ENCODE data around the gene MMP21. TPM values are rescaled to one million over a fixed set of nuclear protein-coding genes. Genes with fewer than 3 reads are reported as not detected.

Gene MMP21
- total and polyA plus RNA-seq, 10 of the 15 experiments (the other 5 are each of a cell fraction or from before 2014, with no cell fraction given), result 0.08 to 0.24 TPM; not detected in 8

DNA sequence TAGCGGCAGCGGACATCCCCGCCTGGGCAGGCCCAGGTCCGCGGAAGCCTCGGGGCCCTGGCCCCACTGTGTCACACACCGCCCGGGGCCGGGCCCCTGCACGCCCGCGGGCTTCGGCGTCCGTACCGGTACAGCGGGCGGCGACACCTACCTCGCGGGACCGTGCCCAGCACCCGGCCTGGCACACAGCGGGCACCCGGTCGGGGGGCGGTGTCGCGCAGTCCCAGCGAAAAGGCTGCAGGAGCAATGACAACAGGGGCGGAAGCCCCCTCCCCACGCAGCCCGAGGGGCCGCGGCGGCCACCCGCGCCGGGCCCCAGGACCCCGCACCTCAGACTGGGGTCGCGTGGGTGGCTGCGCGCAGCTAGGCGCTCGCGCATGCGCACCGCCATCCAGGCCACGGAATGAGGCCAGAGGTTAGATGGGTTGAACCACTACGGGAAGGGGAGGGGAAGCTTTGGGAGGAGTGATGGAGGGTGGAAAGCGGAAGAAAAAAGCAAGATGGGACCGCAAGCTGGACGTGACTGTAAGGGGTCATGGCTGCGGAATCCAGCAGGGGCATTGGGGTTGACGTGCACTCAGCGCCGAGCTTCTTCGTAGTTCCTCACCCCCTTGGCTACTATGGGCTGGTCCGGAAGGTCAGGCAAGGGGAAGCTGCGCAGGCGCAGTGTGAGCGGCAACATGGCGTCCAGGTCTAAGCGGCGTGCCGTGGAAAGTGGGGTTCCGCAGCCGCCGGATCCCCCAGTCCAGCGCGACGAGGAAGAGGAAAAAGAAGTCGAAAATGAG is 47.4 kb upstream of the MMP21 start, which contains the start of the genes BCCIP and UROS:
Gene BCCIP (plus strand): TSS at position 669 of the 785 bp plus-strand sequence. CDS start 12 bp downstream, at position 681.
Gene UROS (minus strand): TSS at position 381 of the 785 bp plus-strand sequence. CDS start 6,759 bp downstream, outside the sequence.
- CTCF ChIA-PET, result interaction anchor here (1.0 to 1.5 kb wide), 6 partner anchors 12 to 46 kb away, joined by 3 to 5 read pairs (median 4); no protein-coding TSS in a partner anchor
- DNase-seq (ENCODE audit: low read depth, low spot score) (peak; percentile 87), ATAC-seq (peak; percentile 80), FAIRE-seq (peak; percentile 78)
- H3K4me2 ChIP-seq (ENCODE audit: control insufficient read depth, insufficient read depth), result peak within 1 kb of the TSS; percentile 86
- no peaks in the 10 kb centered on the region for H4K20me1 ChIP-seq (ENCODE audit: control insufficient read depth, insufficient read depth)
- H3K27me3 ChIP-seq (replicated peaks in 1 of 2; ENCODE audit: control insufficient read depth in 2 of 2, insufficient read depth in 2 of 2, low read length in 1 of 2), result no peaks in the 10 kb centered on the region
- in situ Hi-C loops (cut with MboI) (no loop called here), intact Hi-C loops (cut with micrococcal nuclease; ENCODE audit: unreplicated experiment) (loop anchor here (1.0 to 5.0 kb wide), 2 partner anchors 41 to 103 kb away; no protein-coding TSS in a partner anchor)
- H3K4me1 ChIP-seq (ENCODE audit: control insufficient read depth, insufficient read depth, low read length), result peaks cover 9% of the 10 kb centered on the region; the same call in 1 of the 2 replicates
- SMC1A ChIA-PET (ENCODE audit: uncharacterized antibody, unreplicated experiment), result interaction anchor here (0.7 to 0.8 kb wide), 2 partner anchors 26 to 39 kb away, joined by 3 read pairs; no protein-coding TSS in a partner anchor
- H3K36me3 ChIP-seq (ENCODE audit: control insufficient read depth in 2 of 2, insufficient read depth in 2 of 2, low read length in 1 of 2), result peaks cover 0 to 2% of the 10 kb centered on the region in 2 experiments; a peak in 3 of 4 replicates
- no TSS peak for BruUV-seq (replicated peaks)
- WGBS (ENCODE audit: insufficient coverage, insufficient replicate concordance, low lambda C conversion rate, missing lambda C conversion rate), result under 1% methylated on average over 70 of the region's 74 CpGs
- peak within 1 kb of the TSS; percentile 92 for H3K4me3 ChIP-seq
- peak within 1 kb of the TSS; percentile 91 for H3K9ac ChIP-seq (ENCODE audit: control insufficient read depth, insufficient read depth, low read length)
- POLR2A ChIA-PET, result interaction anchor here (1.1 to 2.2 kb wide), 4 partner anchors 22 to 104 kb away, joined by 3 to 6 read pairs (median 4); partner anchors contain the start of gene EDRF1
- peak within 1 kb of the TSS; percentile 99 for H2AFZ ChIP-seq (ENCODE audit: control insufficient read depth, low read depth, low read length)
- no peaks in the 10 kb centered on the region for H3K9me3 ChIP-seq (replicated peaks; ENCODE audit: control insufficient read depth, insufficient read depth, low read length)
- RAD21 ChIA-PET (ENCODE audit: unreplicated experiment), result interaction anchor here (1.1 to 1.3 kb wide), 2 partner anchors 37 to 98 kb away, joined by 3 read pairs; no protein-coding TSS in a partner anchor
- H3K27ac ChIP-seq (ENCODE audit: control insufficient read depth, insufficient read depth), result peak within 1 kb of the TSS; percentile 97
- peaks cover 57% of the 10 kb centered on the region for H3K79me2 ChIP-seq (ENCODE audit: control insufficient read depth, insufficient read depth, low read length)
- TF ChIP-seq DPF2 (IDR thresholded peaks at IDR 0.05), result peak; percentile 90
- no peak for TF ChIP-seq RBBP5 (conservative IDR thresholded peaks at IDR 0.05)
- no peak for TF ChIP-seq ZSCAN29 (IDR thresholded peaks at IDR 0.05)
- no peak for TF ChIP-seq FOS (IDR thresholded peaks at IDR 0.05; ENCODE audit: borderline replicate concordance, extremely low read depth, insufficient read length)
- TF ChIP-seq, protein P1, sequence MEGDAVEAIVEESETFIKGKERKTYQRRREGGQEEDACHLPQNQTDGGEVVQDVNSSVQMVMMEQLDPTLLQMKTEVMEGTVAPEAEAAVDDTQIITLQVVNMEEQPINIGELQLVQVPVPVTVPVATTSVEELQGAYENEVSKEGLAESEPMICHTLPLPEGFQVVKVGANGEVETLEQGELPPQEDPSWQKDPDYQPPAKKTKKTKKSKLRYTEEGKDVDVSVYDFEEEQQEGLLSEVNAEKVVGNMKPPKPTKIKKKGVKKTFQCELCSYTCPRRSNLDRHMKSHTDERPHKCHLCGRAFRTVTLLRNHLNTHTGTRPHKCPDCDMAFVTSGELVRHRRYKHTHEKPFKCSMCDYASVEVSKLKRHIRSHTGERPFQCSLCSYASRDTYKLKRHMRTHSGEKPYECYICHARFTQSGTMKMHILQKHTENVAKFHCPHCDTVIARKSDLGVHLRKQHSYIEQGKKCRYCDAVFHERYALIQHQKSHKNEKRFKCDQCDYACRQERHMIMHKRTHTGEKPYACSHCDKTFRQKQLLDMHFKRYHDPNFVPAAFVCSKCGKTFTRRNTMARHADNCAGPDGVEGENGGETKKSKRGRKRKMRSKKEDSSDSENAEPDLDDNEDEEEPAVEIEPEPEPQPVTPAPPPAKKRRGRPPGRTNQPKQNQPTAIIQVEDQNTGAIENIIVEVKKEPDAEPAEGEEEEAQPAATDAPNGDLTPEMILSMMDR (IDR thresholded peaks at IDR 0.05 in 2 of 3, conservative IDR thresholded peaks at IDR 0.05 in 1 of 3; ENCODE audit: control insufficient read depth in 2 of 3, extremely low read depth in 1 of 3, insufficient read depth in 1 of 3, low read depth in 3 of 3, low read length in 3 of 3), result no peak
- TF ChIP-seq NBN (IDR thresholded peaks at IDR 0.05), result peak; percentile 98
- TF ChIP-seq HCFC1 (IDR thresholded peaks at IDR 0.05; ENCODE audit: low read length), result peak; percentile 57; the same call in 1 of the 2 replicates
- peak; percentile 100 for TF ChIP-seq NR2F1 (conservative IDR thresholded peaks at IDR 0.05)
- TF ChIP-seq STAT1 (conservative IDR thresholded peaks at IDR 0.05), result peak; percentile 97; the same call in 1 of the 2 replicates
- TF ChIP-seq MTA2 (IDR thresholded peaks at IDR 0.05; ENCODE audit: low read depth), result peak; percentile 93
- TF ChIP-seq LARP7 (IDR thresholded peaks at IDR 0.05), result peak; percentile 95
- TF ChIP-seq JUND (IDR thresholded peaks at IDR 0.05; ENCODE audit: low read depth, low read length), result peak; percentile 99
- TF ChIP-seq NR2C2 (IDR thresholded peaks at IDR 0.05; ENCODE audit: borderline replicate concordance, control insufficient read depth, insufficient read length, low read depth), result peak; percentile 76
- TF ChIP-seq YY1 (IDR thresholded peaks at IDR 0.05; ENCODE audit: low read depth, low read length), result peak; percentile 97
- TF ChIP-seq POU2F2 (IDR thresholded peaks at IDR 0.05; ENCODE audit: borderline replicate concordance, low read depth, low read length), result 0 out of 3 replicates have a peak, but pooled peaks have one; percentile 19
- TF ChIP-seq, protein P2, sequence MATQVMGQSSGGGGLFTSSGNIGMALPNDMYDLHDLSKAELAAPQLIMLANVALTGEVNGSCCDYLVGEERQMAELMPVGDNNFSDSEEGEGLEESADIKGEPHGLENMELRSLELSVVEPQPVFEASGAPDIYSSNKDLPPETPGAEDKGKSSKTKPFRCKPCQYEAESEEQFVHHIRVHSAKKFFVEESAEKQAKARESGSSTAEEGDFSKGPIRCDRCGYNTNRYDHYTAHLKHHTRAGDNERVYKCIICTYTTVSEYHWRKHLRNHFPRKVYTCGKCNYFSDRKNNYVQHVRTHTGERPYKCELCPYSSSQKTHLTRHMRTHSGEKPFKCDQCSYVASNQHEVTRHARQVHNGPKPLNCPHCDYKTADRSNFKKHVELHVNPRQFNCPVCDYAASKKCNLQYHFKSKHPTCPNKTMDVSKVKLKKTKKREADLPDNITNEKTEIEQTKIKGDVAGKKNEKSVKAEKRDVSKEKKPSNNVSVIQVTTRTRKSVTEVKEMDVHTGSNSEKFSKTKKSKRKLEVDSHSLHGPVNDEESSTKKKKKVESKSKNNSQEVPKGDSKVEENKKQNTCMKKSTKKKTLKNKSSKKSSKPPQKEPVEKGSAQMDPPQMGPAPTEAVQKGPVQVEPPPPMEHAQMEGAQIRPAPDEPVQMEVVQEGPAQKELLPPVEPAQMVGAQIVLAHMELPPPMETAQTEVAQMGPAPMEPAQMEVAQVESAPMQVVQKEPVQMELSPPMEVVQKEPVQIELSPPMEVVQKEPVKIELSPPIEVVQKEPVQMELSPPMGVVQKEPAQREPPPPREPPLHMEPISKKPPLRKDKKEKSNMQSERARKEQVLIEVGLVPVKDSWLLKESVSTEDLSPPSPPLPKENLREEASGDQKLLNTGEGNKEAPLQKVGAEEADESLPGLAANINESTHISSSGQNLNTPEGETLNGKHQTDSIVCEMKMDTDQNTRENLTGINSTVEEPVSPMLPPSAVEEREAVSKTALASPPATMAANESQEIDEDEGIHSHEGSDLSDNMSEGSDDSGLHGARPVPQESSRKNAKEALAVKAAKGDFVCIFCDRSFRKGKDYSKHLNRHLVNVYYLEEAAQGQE (IDR thresholded peaks at IDR 0.05; ENCODE audit: low read depth, low read length), result 0 out of 2 replicates have a peak, but pooled peaks have one; percentile 11
- TF ChIP-seq POLR2AphosphoS5 (IDR thresholded peaks at IDR 0.05; ENCODE audit: low read length), result peak; percentile 89
- TF ChIP-seq POLR2A (IDR thresholded peaks at IDR 0.05; ENCODE audit: low read depth, low read length), result peak; percentile 88
- peak; percentile 100 for TF ChIP-seq FOXK2 (IDR thresholded peaks at IDR 0.05)
- TF ChIP-seq ZNF207 (IDR thresholded peaks at IDR 0.05; ENCODE audit: borderline replicate concordance), result peak; percentile 98
- TF ChIP-seq NR2C1 (IDR thresholded peaks at IDR 0.05), result peak; percentile 98
